Thymus (tissue), 14 donors: ENCODE measurements around the gene COL24A1. TPM values are rescaled to one million over a fixed set of nuclear protein-coding genes. Genes with fewer than 3 reads are reported as not detected.

Experiments
- DNase-seq, 9 donors: peaks; one replicate each; pipeline ENCODE4 v3.0.0-alpha.2; 2013; ENCODE audit warnings: low spot score in 9 of 9, low read depth in 6 of 9, missing footprints in 1 of 9
- H3K27ac ChIP-seq, 2 donors: one replicate each; pipeline ENCODE4 v1.5.1; 2013; ENCODE audit warnings: control low read depth in 1 of 2, low read depth in 1 of 2, low read length in 1 of 2, mild to moderate bottlenecking in 1 of 2, moderate library complexity in 1 of 2
- H3K27me3 ChIP-seq, 2 donors: one replicate each; pipeline ENCODE4 v1.5.1; 2013; ENCODE audit warnings: low read length in 1 of 2; ENCODE audit not compliant: control insufficient read depth in 2 of 2, insufficient read depth in 1 of 2
- H3K36me3 ChIP-seq, 2 donors: one replicate each; pipeline ENCODE4 v1.5.1; 2013; ENCODE audit warnings: low read length in 1 of 2, mild to moderate bottlenecking in 1 of 2, moderate library complexity in 1 of 2; ENCODE audit not compliant: control insufficient read depth in 2 of 2, insufficient read depth in 2 of 2
- H3K4me1 ChIP-seq, 2 donors: one replicate each; pipeline ENCODE4 v1.5.1; 2013; ENCODE audit warnings: low read length in 2 of 2; ENCODE audit not compliant: control insufficient read depth in 2 of 2, insufficient read depth in 2 of 2
- H3K4me3 ChIP-seq, 2 donors: one replicate each; pipeline ENCODE4 v1.5.1; 2013; ENCODE audit warnings: low read length in 2 of 2, control low read depth in 1 of 2, mild to moderate bottlenecking in 1 of 2
- H3K9me3 ChIP-seq, 2 donors: one replicate each; pipeline ENCODE4 v1.5.1; 2013; ENCODE audit warnings: low read length in 1 of 2, mild to moderate bottlenecking in 1 of 2; ENCODE audit not compliant: control insufficient read depth in 2 of 2, insufficient read depth in 1 of 2
- WGBS: extraction: QIAGEN DNeasy Blood & Tissue Kit; methylation state at CpG from one replicate; pipeline ENCODE4 v1.1.7; 2013; 5-methylcytosine and 5-hydroxymethylcytosine counted together
- long read RNA-seq, 10 donors: transcript quantifications; one replicate each; lab custom pipeline, GENCODE V29; 2026
- polyA plus RNA-seq: library from polyadenylated mRNA; stranded (reverse); fragments of 200-250 nt; gene quantifications from one replicate; pipeline ENCODE4 v1.2.3, GENCODE V29; 2013
- total RNA-seq: library from RNA; stranded (reverse); fragments of 120-200 nt; gene quantifications from one replicate; pipeline ENCODE4 v1.2.4, GENCODE V29; 2013
- donor health status: healthy.

Gene COL24A1
- total RNA-seq: 0.33 TPM
- polyA plus RNA-seq: 1.3 TPM
- long read RNA-seq, donor 1: 0 reads
- long read RNA-seq, donor 2: 0 reads
- long read RNA-seq, donor 3: 0 reads
- long read RNA-seq, donor 4: 0 reads
- long read RNA-seq, donor 5: 0 reads
- long read RNA-seq, donor 6: 0 reads
- long read RNA-seq, donor 7: 0 reads
- long read RNA-seq, donor 8: 0 reads
- long read RNA-seq, donor 9: 0 reads
- long read RNA-seq, donor 10: 0 reads

DNA sequence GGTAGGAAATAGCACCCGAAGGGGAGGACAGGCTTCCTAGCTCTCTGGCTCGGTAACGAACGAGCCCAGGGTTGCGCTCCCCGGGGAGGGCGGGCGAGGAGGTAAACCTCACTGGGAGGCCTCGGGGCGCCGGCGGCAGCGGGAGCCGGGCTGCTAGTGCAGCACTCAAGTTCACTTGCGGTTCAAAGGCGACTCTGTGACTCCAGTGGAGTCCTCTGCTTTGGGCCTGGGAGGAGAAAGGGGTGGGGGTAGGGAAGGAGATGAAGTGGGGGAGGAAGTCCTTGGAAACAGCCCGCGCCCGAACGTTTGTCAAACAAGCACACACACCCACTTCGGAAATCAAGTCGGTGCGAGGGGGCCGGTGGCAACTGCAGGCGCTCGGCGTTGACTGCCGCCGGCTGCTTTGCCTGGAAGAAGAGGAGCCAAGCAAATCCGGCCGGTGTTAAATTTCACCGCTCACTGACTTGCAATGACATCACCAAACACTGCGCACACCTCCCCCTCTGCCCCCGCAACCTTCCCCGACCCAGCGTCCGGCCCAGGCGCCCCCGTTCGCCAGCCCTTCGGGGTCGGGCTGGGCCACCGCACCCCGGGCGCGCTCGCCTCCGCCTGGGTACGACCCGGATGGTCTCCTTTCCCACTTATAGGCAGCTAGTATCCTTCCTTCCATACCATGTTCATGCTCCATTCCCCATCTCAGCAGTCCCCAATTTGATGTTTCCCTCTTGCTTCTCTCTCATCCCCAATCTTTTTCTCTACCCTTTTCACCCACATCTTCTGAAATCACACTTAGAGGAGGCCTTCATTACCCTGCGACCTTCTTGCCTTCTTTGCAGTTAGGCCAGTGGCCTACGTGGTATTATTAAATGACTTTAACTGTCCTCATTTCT, at the start of gene COL24A1:
COL24A1 (minus strand) TSS at position 207 of the 890 bp plus-strand sequence. CDS start 376 bp downstream, outside the sequence.
- DNase-seq: peak in 5 of 9 donors; percentile 15 to 64 (median 31)
- Histone ChIP-seq H3K27me3 (peaks cover 0 to 33% of the 10 kb centered on the region in 2 donors), H3K27ac (no peak within 1 kb of the TSS), H3K4me1 (peaks cover 0 to 22% of the 10 kb centered on the region in 2 donors), H3K4me3 (peak within 1 kb of the TSS; percentile 35 to 44), H3K36me3 (no peaks in the 10 kb centered on the region), H3K9me3 (no peaks in the 10 kb centered on the region)
- 18% methylated on average over 52 of the region's 52 CpGs for WGBS

DNA sequence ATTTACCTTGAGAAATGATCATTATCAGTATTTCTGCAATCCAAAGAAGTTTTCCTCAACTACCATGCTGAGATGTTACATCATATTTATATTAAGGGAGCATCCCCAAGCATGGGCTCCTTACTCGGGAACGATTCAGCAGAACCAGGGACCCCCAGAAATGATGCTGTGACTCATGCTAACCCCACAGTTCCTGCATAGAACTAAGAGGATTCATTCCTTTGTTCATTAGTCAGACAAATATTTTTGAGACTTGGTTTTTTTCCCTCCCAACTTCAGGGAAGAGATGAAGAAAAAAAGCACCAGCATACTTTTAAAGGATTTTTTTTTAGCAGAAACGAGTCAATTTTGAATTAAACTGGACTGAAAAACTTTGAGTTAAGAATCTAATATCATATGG, 49.2 kb upstream of the COL24A1 start:
- Histone ChIP-seq H3K4me3 (no peak overlapping the region), H3K27ac (no peak overlapping the region), H3K27me3 (no peaks in the 10 kb centered on the region), H3K4me1 (no peaks in the 10 kb centered on the region), H3K36me3 (no peaks in the 10 kb centered on the region), H3K9me3 (no peaks in the 10 kb centered on the region)
- 96% methylated on average over 3 of the region's 3 CpGs for whole genome bisulfite sequencing
- DNase-seq: no peak

DNA sequence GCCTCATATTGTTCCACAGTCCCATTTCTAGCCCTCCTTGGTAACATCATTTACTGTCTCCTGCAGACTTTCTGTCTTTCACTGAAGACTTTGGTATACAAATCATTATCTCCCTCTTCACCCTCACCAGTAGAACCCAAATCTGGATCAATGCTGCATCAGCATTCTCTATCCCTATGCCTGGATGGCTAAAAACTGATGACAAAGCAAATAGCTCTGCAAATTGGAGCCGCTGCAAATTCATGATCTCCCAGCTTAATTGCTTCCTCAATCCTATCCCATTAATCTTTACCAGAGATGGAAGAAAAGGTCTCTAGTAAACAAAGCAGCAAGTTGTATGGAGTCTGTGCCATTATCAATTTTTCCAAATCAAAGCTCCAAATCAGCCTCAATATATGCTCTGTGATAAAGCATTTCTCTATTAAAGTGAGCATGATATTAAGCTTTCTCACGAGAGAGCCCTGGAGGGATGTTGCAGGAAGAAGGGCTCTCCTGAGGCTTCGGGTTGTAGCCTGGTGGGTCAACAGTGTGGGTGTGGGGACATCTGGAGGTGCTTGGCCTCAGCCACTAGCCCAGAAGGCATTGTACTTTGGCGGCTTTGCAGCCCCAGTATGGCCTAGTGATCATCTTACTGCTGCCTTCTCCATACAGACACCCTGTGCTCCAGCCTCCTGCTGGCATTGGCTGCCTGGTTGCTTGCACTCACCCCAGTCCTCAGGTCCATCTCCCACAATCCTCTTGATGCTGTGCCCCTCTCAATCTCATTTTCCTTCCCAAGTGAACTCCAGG, 46.2 kb upstream of the COL24A1 start:
- WGBS: 99% methylated on average over 4 of the region's 4 CpGs
- no peaks in the 10 kb centered on the region for H3K4me1 ChIP-seq
- no peaks in the 10 kb centered on the region for H3K36me3 ChIP-seq
- no peak for DNase-seq
- H3K27ac ChIP-seq: no peak overlapping the region
- no peak overlapping the region for H3K4me3 ChIP-seq
- no peaks in the 10 kb centered on the region for H3K9me3 ChIP-seq
- H3K27me3 ChIP-seq: no peaks in the 10 kb centered on the region

DNA sequence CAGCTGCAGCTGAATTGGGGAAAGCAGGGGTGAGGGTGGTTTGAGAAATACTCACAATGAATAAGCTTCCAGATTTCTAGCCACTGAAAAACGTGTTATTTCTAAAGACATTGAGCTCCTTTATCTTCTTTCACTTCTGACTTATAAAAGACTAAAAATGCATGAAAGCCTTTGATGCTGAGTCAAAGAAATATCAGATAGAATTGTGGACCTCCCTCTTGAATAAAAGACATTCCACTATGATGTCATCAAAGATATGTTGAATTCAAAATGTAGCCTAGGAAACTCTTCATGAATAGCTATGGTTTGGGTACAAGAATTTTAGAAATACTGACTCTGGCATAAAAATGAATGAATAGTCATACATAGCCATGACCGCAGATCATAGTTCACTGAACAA, 44.7 kb upstream of the COL24A1 start:
- WGBS: 77% methylated on average over 2 of the region's 2 CpGs

DNA sequence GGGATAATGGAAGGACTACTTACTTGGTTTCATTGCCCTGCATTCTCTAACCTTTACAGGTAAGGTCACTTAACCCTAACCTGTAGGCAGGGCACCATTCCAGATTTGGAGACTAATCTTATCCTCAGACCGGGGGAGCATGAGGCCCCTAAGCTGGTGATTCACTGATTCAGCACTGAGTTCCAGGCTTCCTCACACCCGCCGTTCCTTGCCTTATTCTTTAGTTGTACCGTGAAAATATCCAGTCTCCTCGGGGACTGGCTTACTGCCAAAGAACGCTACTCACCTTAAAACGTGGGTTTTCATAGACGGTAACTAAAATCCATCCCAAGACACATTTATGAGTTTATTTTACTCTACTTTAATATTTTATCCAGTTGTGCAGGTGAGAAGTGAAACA, 44.3 kb upstream of the COL24A1 start:
- Histone ChIP-seq H3K4me1 (no peaks in the 10 kb centered on the region), H3K27me3 (no peaks in the 10 kb centered on the region), H3K27ac (no peak overlapping the region), H3K36me3 (no peaks in the 10 kb centered on the region), H3K9me3 (no peaks in the 10 kb centered on the region), H3K4me3 (no peak overlapping the region)
- no peak for DNase-seq
- WGBS: 93% methylated on average over 8 of the region's 8 CpGs

More for the DNA sequence above, 44.7 kb upstream of the COL24A1 start:
- Histone ChIP-seq H3K27ac (no peak overlapping the region), H3K36me3 (no peaks in the 10 kb centered on the region), H3K4me1 (no peaks in the 10 kb centered on the region), H3K27me3 (no peaks in the 10 kb centered on the region), H3K4me3 (no peak overlapping the region), H3K9me3 (no peaks in the 10 kb centered on the region)
- no peak for DNase-seq

DNA sequence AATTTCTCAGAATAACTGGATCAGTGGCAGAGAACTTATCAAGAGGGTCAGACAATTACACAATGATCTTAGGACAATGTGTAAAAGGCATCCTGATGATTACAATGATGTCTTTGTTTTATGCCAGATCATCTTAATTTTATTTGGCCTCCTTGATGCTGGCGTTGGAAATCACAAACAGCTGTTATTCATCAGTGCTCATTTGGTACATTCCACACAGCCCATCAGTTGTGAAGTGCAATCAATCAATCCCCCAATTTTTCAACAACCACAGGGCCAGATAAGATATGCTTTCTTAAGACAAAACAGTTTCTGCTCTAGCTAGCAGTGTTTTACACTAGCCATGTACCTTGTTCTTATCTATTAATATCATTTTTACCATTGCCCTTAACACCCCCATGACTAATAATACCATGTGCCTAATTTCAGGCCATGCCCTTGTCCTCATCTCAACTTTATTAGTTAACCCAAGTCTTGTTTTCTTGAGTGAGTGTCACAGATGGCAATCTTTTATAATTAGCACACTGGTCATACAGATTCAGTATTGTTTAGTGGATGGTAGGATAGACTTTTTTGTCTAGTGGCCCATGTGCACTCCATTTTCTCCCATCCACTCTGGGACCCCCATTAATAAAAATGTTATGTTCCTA, 40.8 kb upstream of the COL24A1 start:
- Histone ChIP-seq H3K4me1 (no peaks in the 10 kb centered on the region), H3K4me3 (no peak overlapping the region), H3K36me3 (no peaks in the 10 kb centered on the region), H3K27me3 (no peaks in the 10 kb centered on the region), H3K27ac (no peak overlapping the region), H3K9me3 (no peaks in the 10 kb centered on the region)
- 93% methylated on average over 1 of the region's 1 CpG for WGBS
- DNase-seq: no peak

DNA sequence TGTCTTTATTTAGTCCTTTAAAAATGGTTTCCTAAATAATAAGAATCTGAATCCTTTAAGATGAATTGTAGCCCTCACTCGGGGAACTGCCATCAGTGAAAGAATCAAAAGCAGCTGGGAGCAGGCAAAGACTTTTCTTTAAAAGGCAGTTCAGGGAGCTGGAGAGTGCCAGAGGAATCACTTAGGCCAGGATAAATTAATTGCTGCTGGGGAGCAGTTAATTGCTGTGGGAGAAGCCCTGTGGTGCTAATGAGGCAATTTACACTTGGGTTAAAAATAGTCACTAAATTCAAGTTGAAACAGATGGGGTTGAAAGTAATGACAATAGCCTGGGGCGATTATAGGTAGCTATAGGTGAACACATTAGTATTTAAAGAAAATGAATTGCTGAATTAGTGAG, 38.7 kb upstream of the COL24A1 start:
- H3K4me3 ChIP-seq: no peak overlapping the region
- no peaks in the 10 kb centered on the region for H3K36me3 ChIP-seq
- H3K27ac ChIP-seq: no peak overlapping the region
- no peaks in the 10 kb centered on the region for H3K9me3 ChIP-seq
- H3K27me3 ChIP-seq: no peaks in the 10 kb centered on the region
- WGBS: 94% methylated on average over 2 of the region's 2 CpGs
- no peaks in the 10 kb centered on the region for H3K4me1 ChIP-seq
- DNase-seq: no peak

DNA sequence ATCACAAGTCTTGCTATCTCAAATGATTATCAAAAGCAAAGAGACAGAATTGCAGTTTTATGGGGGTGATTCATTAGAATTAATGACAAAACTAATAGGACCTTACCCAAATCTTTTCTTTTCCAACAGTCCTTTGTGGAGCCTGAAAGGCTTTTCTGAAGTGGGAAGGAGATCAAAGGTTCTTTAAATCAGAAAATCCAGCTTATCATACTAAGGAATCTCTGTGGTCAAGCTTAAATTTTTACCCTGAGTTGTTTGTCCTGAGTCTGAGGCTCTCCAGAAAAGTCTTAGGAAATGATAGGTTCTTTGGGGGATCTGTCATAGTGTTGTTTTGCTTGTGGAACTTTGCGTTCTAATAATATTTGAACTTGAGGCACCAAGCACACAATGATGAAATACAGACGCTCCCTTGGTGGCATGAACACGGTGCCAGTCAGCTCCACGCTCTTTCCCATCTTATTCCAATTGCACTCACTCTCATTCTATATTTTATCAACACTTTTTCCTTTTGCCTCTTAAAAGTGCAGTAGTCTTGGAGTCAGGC, 38.0 kb upstream of the COL24A1 start:
- 96% methylated on average over 4 of the region's 4 CpGs for WGBS
- DNase-seq: no peak
- Histone ChIP-seq H3K4me3 (no peak overlapping the region), H3K4me1 (no peaks in the 10 kb centered on the region), H3K9me3 (no peaks in the 10 kb centered on the region), H3K27me3 (no peaks in the 10 kb centered on the region), H3K36me3 (no peaks in the 10 kb centered on the region), H3K27ac (no peak overlapping the region)
